ENCODE measurements around the gene ZNF343.

DNA sequence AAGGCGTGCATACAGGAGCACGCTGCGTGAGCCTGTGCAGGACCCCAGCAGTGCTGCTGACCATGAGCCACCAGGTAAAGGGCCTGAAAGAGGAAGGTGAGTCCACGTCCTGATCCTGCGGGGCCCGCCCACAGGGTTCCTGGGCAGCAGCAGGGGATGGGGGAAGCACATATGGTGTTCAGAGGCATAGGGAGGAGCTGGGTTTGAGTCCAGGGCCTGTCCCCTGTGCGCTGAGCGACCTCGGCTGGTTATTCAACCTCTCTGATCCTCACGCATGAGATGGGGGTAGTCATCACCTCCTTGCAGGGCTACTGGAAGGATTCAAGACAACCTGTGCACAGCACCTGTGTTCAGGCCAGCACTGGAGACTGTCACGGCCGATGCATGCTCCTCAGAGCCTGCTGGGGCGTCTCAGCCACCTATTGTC is 27.9 kb upstream of the ZNF343 start, which contains the start of gene TMC2:
- TF ChIP-seq RAD21 (IDR thresholded peaks at IDR 0.05 in 1 of 2, conservative IDR thresholded peaks at IDR 0.05 in 1 of 2; ENCODE audit: low read depth in 2 of 2, low read length in 2 of 2) (no peak), EZH2 (IDR thresholded peaks at IDR 0.05; ENCODE audit: low read depth, low read length, severe bottlenecking) (no peak), USF2 (IDR thresholded peaks at IDR 0.05; ENCODE audit: low read length) (no peak), RBBP5 (IDR thresholded peaks at IDR 0.05; ENCODE audit: borderline replicate concordance, low read depth, low read length) (no peak), CHD2 (IDR thresholded peaks at IDR 0.05; ENCODE audit: low read length) (no peak), TAF1 (IDR thresholded peaks at IDR 0.05; ENCODE audit: low read depth, low read length) (no peak), SRF (IDR thresholded peaks at IDR 0.05; ENCODE audit: low read depth, low read length) (no peak), POLR2AphosphoS5 (IDR thresholded peaks at IDR 0.05; ENCODE audit: low read depth, low read length) (no peak), JUN (IDR thresholded peaks at IDR 0.05; ENCODE audit: low read depth, low read length) (no peak), SP2 (IDR thresholded peaks at IDR 0.05; ENCODE audit: low read length) (no peak), ZNF274 (IDR thresholded peaks at IDR 0.05; ENCODE audit: borderline replicate concordance, extremely low read depth, low read length) (no peak), HDAC6 (IDR thresholded peaks at IDR 0.05; ENCODE audit: low read depth, low read length) (no peak)
- TF ChIP-seq, protein P1, sequence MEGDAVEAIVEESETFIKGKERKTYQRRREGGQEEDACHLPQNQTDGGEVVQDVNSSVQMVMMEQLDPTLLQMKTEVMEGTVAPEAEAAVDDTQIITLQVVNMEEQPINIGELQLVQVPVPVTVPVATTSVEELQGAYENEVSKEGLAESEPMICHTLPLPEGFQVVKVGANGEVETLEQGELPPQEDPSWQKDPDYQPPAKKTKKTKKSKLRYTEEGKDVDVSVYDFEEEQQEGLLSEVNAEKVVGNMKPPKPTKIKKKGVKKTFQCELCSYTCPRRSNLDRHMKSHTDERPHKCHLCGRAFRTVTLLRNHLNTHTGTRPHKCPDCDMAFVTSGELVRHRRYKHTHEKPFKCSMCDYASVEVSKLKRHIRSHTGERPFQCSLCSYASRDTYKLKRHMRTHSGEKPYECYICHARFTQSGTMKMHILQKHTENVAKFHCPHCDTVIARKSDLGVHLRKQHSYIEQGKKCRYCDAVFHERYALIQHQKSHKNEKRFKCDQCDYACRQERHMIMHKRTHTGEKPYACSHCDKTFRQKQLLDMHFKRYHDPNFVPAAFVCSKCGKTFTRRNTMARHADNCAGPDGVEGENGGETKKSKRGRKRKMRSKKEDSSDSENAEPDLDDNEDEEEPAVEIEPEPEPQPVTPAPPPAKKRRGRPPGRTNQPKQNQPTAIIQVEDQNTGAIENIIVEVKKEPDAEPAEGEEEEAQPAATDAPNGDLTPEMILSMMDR (IDR thresholded peaks at IDR 0.05; ENCODE audit: control extremely low read depth in 1 of 3, insufficient read depth in 1 of 3, low read depth in 1 of 3, low read length in 3 of 3): no peak
- TF ChIP-seq, protein P2, sequence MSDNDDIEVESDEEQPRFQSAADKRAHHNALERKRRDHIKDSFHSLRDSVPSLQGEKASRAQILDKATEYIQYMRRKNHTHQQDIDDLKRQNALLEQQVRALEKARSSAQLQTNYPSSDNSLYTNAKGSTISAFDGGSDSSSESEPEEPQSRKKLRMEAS (IDR thresholded peaks at IDR 0.05): no peak

Measured in H1 (cell line).